Nephron progenitor cell (in vitro differentiated cells): ENCODE results near the gene POMT1.

Source experiments
- DNase-seq: peaks from one replicate; pipeline ENCODE4 v3.0.0; 2021
- H3K27ac Mint-ChIP-seq: 2 replicates; pipeline ENCODE4 v1.8.0; 2021; ENCODE audit warnings: mild to moderate bottlenecking, moderate library complexity, mixed read lengths
- H3K27me3 Mint-ChIP-seq: 2 replicates; pipeline ENCODE4 v1.8.0; 2021; ENCODE audit warnings: mild to moderate bottlenecking, low read depth, mixed read lengths; ENCODE audit not compliant: poor library complexity
- H3K36me3 Mint-ChIP-seq: 2 replicates; pipeline ENCODE4 v1.8.0; 2021; ENCODE audit warnings: low read depth, mixed read lengths
- H3K4me1 Mint-ChIP-seq: 2 replicates; pipeline ENCODE4 v1.8.0; 2021; ENCODE audit warnings: mixed read lengths
- H3K4me3 Mint-ChIP-seq: 2 replicates; pipeline ENCODE4 v1.8.0; 2021; ENCODE audit warnings: mild to moderate bottlenecking, moderate library complexity, mixed read lengths
- H3K9me3 Mint-ChIP-seq: 2 replicates; pipeline ENCODE4 v1.8.0; 2021; ENCODE audit warnings: mild to moderate bottlenecking, moderate library complexity, mixed read lengths
- CTCF ChIP-seq: fragments of 200-600 bp; sonication (generic); IDR thresholded peaks from 2 replicates; pipeline ENCODE4 v1.5.0; 2021; ENCODE audit warnings: antibody characterized with exemption

Gene POMT1

GRCh38 chr9:131495785-131496184, 6.9 kb upstream of the POMT1 start:
- Mint-ChIP-seq H3K27me3 (peaks cover 3% of the 10 kb centered on the region), H3K9me3 (no peaks in the 10 kb centered on the region), H3K4me3 (no peak overlapping the region), H3K36me3 (peaks cover 74% of the 10 kb centered on the region), H3K27ac (no peak overlapping the region), H3K4me1 (peaks cover 21% of the 10 kb centered on the region)
- no peak for TF ChIP-seq CTCF
- DNase-seq, result no peak

GRCh38 chr9:131496844-131497405, 5.8 kb upstream of the POMT1 start:
- peaks cover 3% of the 10 kb centered on the region for H3K27me3 Mint-ChIP-seq
- no peak for DNase-seq
- H3K36me3 Mint-ChIP-seq, result peaks cover 71% of the 10 kb centered on the region
- H3K4me1 Mint-ChIP-seq, result peaks cover 28% of the 10 kb centered on the region
- H3K4me3 Mint-ChIP-seq, result no peak overlapping the region
- peak overlapping the region; percentile 95 for H3K27ac Mint-ChIP-seq
- no peaks in the 10 kb centered on the region for H3K9me3 Mint-ChIP-seq
- TF ChIP-seq CTCF, result no peak

- no peak for TF ChIP-seq CTCF
- Mint-ChIP-seq H3K4me3 (no peak overlapping the region), H3K27me3 (peaks cover 3% of the 10 kb centered on the region), H3K36me3 (peaks cover 51% of the 10 kb centered on the region), H3K27ac (peak overlapping the region; percentile 88), H3K4me1 (peaks cover 39% of the 10 kb centered on the region), H3K9me3 (no peaks in the 10 kb centered on the region)
- DNase-seq, result no peak
Observed at GRCh38 chr9:131499254-131499767, 3.4 kb upstream of the POMT1 start.

- no peak overlapping the region for H3K4me3 Mint-ChIP-seq
- no peak for DNase-seq
- no peak for TF ChIP-seq CTCF
- H3K27ac Mint-ChIP-seq, result peak overlapping the region; percentile 86
- H3K4me1 Mint-ChIP-seq, result peaks cover 48% of the 10 kb centered on the region
- peaks cover 47% of the 10 kb centered on the region for H3K36me3 Mint-ChIP-seq
- H3K9me3 Mint-ChIP-seq, result no peaks in the 10 kb centered on the region
- peaks cover 3% of the 10 kb centered on the region for H3K27me3 Mint-ChIP-seq
Observed at GRCh38 chr9:131500377-131500776, 2.3 kb upstream of the POMT1 start.

GRCh38 chr9:131500939-131501541, 1.7 kb upstream of the POMT1 start:
- TF ChIP-seq CTCF, result no peak
- no peak for DNase-seq
- H3K9me3 Mint-ChIP-seq, result no peaks in the 10 kb centered on the region
- peak overlapping the region; percentile 86 for H3K27ac Mint-ChIP-seq
- peak overlapping the region; percentile 77 for H3K4me3 Mint-ChIP-seq
- peaks cover 48% of the 10 kb centered on the region for H3K4me1 Mint-ChIP-seq
- H3K27me3 Mint-ChIP-seq, result peaks cover 3% of the 10 kb centered on the region
- peaks cover 44% of the 10 kb centered on the region for H3K36me3 Mint-ChIP-seq
